Right lobe of liver (tissue), 6 donors: Measurements from ENCODE around the gene ALDH1L1. TPM values are rescaled to one million over a fixed set of nuclear protein-coding genes. Genes with fewer than 3 reads are reported as not detected.
A peak's percentile ranks its signal among the peaks of the same experiment; 100 is the strongest.

Experiments
- ATAC-seq, 4 donors: fragments of 200-7000 bp; cut with Tn5 transposase; one replicate each; pipeline ENCODE4 v1.9.1; 2020; ENCODE audit warnings: mild to moderate bottlenecking in 4 of 4, moderate library complexity in 4 of 4
- DNase-seq, 3 donors: peaks; one replicate each; pipeline ENCODE4 v3.0.0-alpha.2; 2020
- H3K27ac ChIP-seq, 3 donors: fragments of 200-600 bp; one replicate each; pipeline ENCODE4 v1.8.0; 2022
- H3K27me3 ChIP-seq, 2 donors: fragments of 200-600 bp; one replicate each; pipeline ENCODE4 v1.8.0; 2022
- H3K36me3 ChIP-seq, 4 donors: fragments of 200-600 bp; sonication (generic) in 1 of 4; one replicate each; pipeline versions ENCODE4 v1.5.1 to v1.8.0; 2017 to 2022; ENCODE audit warnings: control low read depth in 1 of 4
- H3K4me1 ChIP-seq, 4 donors: fragments of 200-600 bp; sonication (generic) in 1 of 4; one replicate each; pipeline versions ENCODE4 v1.5.1 to v1.8.0; 2017 to 2022; ENCODE audit warnings: control low read depth in 1 of 4
- H3K4me3 ChIP-seq, 3 donors: fragments of 200-600 bp; one replicate each; pipeline ENCODE4 v1.8.0; 2022
- H3K9me3 ChIP-seq, 4 donors: fragments of 200-600 bp; sonication (generic) in 1 of 4; one replicate each; pipeline versions ENCODE4 v1.5.1 to v1.8.0; 2017 to 2022; ENCODE audit warnings: control low read depth in 1 of 4
- CTCF ChIP-seq, 4 donors: fragments of 200-600 bp in 3 of 4; fragments of 450-650 bp in 1 of 4; IDR thresholded peaks; one replicate each; pipeline versions ENCODE4 v1.5.1 to v1.8.0; 2016 to 2022; ENCODE audit warnings: antibody characterized with exemption in 4 of 4, mild to moderate bottlenecking in 2 of 4
- POLR2A ChIP-seq: fragments of 450-650 bp; IDR thresholded peaks from one replicate; pipeline ENCODE4 v1.6.1; 2017; ENCODE audit warnings: antibody characterized with exemption, mild to moderate bottlenecking
- WGBS: methylation state at CpG from one replicate; pipeline ENCODE4 v1.1.6; 2018; ENCODE audit warnings: low coverage, low lambda C conversion rate; ENCODE audit not compliant: insufficient coverage; ENCODE audit errors: missing lambda C conversion rate; 5-methylcytosine and 5-hydroxymethylcytosine counted together
- intact Hi-C, 2 donors: fragments of 100-400 bp; cut with DNase I; formaldehyde crosslinking; loops; one replicate each; pipeline versions ENCODE4 v1.11.2 to v1.14.1; 2022
- total RNA-seq, 6 experiments: library from RNA; depleted of rRNA in 2 of 6; stranded (reverse); fragments of >200 nt in 2 of 6; fragmentation: NEBNext Ultra II Directional in 3 of 6; extraction: Animal tissue kit (Norgen Biotek cat#: 25700) in 3 of 6; gene quantifications; one replicate each; pipeline versions ENCODE4 v1.1.0 to v1.2.4, GENCODE V29; 2016 to 2023
- donor health status: DM: no; HTN: yes; CAD: no.
- donor health status: DM: no; HTN: no; CAD: no.
- donor health status: DM: no; HTN: no; CAD: no.
- donor health status: DM: no; HTN: yes; CAD: no.
- donor health status: DM: no; HTN: yes; CAD: no.

Gene ALDH1L1
- total RNA-seq, 6 experiments from 2014 or later: 94.9 to 962 (median 353) TPM

GRCh38 chr3:126057501-126057819 is 122.9 kb downstream of the ALDH1L1 start:
- H3K27me3 ChIP-seq: no peaks in the 10 kb centered on the region
- 0% methylated on average over 1 of the region's 10 CpGs for WGBS
- no peaks in the 10 kb centered on the region for H3K4me1 ChIP-seq
- intact Hi-C loops: no loop called here
- H3K4me3 ChIP-seq: no peak overlapping the region
- H3K36me3 ChIP-seq: no peaks in the 10 kb centered on the region
- TF ChIP-seq POLR2A (no peak), CTCF (IDR thresholded peaks at IDR 0.05) (no peak)
- H3K9me3 ChIP-seq: no peaks in the 10 kb centered on the region
- DNase-seq (no peak), ATAC-seq (no peak)
- H3K27ac ChIP-seq: no peak overlapping the region

- Histone ChIP-seq H3K4me1 (no peaks in the 10 kb centered on the region), H3K36me3 (no peaks in the 10 kb centered on the region), H3K27ac (no peak overlapping the region), H3K9me3 (no peaks in the 10 kb centered on the region), H3K4me3 (no peak overlapping the region), H3K27me3 (no peaks in the 10 kb centered on the region)
- ATAC-seq (peak in 3 of 4 donors; percentile 13 to 73 (median 40)), DNase-seq (no peak)
- 30% methylated on average over 2 of the region's 14 CpGs for WGBS
- TF ChIP-seq CTCF (IDR thresholded peaks at IDR 0.05): no peak
- TF ChIP-seq POLR2A: no peak
- intact Hi-C loops: no loop called here
These were observed 123.5 kb downstream of the ALDH1L1 start for GRCh38 chr3:126056681-126057500.

GRCh38 chr3:126056088-126056487 is 124.3 kb downstream of the ALDH1L1 start:
- H3K27me3 ChIP-seq: no peaks in the 10 kb centered on the region
- H3K36me3 ChIP-seq: no peaks in the 10 kb centered on the region
- ATAC-seq (no peak), DNase-seq (no peak)
- TF ChIP-seq CTCF (IDR thresholded peaks at IDR 0.05): no peak
- no peak for TF ChIP-seq POLR2A
- WGBS: no CpG with 5 or more reads among the region's 10 CpGs
- H3K4me1 ChIP-seq: no peaks in the 10 kb centered on the region
- no peak overlapping the region for H3K4me3 ChIP-seq
- no peak overlapping the region for H3K27ac ChIP-seq
- intact Hi-C loops: no loop called here
- H3K9me3 ChIP-seq: no peaks in the 10 kb centered on the region

- no peaks in the 10 kb centered on the region for H3K36me3 ChIP-seq
- intact Hi-C loops: no loop called here
- no peak overlapping the region for H3K27ac ChIP-seq
- H3K4me3 ChIP-seq: no peak overlapping the region
- TF ChIP-seq POLR2A (no peak), CTCF (IDR thresholded peaks at IDR 0.05) (no peak)
- no peaks in the 10 kb centered on the region for H3K9me3 ChIP-seq
- H3K4me1 ChIP-seq: no peaks in the 10 kb centered on the region
- no peak for DNase-seq
- no peak for ATAC-seq
- 100% methylated on average over 2 of the region's 5 CpGs for WGBS
- no peaks in the 10 kb centered on the region for H3K27me3 ChIP-seq
These were observed 125.5 kb downstream of the ALDH1L1 start for GRCh38 chr3:126054870-126055269.
